ENCODE data around the gene CROCC2.

The CROCC2 gene

GRCh38 chr2:241041589-241042158 lies 135.5 kb downstream of the CROCC2 start:
- no peak for DNase-seq (ENCODE audit: low read depth)
- no peak overlapping the region for H3K4me3 ChIP-seq (ENCODE audit: low read depth, low read length)

More at GRCh38 chr2:241041589-241042158, 135.5 kb downstream of the CROCC2 start:
- no peak for TF ChIP-seq CTCF (IDR thresholded peaks at IDR 0.05; ENCODE audit: control insufficient read depth, extremely low read depth, insufficient read depth)

All from LNCaP clone FGC (cell line).